ENCODE data around the gene ALDH9A1.
"Not testable (repeated sequence)": the region's sequence is repeated elsewhere in the genome, so short reads cannot be mapped to it uniquely, and the experiment has no call there.

The ALDH9A1 gene

DNA sequence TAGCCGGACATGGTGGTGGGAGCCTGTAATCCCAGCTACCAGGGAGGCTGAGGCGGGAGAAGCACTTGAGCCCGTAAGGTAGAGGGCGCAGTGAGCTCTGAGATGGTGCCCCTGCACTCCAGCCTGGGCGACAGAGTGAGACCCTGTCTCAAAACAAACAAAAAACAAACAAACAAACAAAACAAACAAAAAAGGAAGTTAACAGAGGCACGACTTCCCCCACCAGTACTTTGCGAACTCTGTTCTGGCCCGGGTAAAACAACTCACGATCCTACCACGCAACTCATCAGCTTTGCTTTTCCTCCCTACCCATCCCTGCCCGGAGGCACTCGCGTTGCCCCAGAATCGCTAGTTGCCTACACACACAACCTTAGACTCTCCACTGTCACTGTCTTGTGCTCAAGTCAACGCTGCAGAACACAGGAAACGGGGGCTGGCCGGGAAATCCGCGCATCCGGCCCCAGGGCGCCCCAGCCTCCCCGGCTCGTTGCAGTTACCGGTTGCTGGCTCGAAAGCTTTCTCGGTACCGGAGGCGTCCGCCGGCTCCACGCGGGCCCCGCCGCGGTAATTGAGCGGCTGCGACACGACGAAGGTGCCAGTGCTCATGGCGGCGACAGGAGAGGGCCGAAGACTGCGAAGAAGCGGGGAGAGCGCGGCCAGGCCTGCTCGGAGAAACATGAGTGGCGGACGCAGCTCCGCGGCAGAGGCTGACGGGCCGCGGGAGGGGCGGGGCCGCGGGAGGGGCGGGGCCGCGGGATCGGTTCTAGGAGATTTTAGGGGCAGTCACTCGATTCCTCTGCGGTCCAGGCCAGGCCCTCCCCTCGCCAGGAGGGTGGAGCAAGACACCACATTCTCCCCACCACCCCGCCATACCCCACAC is at the start of gene ALDH9A1:
ALDH9A1 (minus strand) TSS at position 682 of the 880 bp plus-strand sequence; CDS start at position 678, 4 bp downstream.
- peak; percentile 66 to 83 for DNase-seq

DNA sequence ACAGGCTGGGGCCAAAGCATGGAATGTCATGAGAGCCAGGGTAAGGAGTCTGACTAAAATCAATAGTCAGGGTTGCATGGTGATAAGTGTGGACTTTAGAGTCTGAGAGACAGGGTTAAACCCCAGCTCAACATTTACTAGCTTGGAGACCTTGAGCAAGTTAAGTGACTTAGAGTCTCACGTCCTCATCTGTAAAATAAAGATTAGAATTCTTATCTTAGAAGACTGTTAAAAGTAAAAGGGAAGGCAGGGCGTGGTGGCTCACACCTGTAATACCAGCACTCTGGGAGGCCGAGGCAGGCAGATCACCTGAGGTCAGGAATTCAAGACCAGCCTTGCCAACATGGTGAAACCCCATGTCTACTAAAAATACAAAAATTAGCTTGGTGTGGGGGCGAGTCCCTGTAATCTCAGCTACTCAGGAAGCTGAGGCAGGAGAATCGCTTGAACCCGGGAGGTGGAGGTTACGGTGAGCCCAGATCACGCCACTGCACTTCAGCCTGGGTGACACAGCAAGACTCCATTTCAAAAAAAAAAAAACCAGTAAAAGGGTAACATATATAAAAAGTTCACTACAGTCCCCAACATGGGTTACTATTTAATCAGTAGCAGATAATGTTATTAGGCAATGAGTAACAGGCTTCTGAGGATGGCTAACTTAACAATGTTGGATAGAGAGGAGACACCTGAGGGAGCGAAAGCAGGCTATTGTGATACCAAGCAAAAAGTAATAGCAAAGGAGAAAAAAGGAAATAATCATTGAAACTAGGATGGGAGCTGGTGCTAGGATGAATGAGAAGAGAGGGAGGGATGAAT is 49.5 kb upstream of the ALDH9A1 start:
- DNase-seq = no peak

DNA sequence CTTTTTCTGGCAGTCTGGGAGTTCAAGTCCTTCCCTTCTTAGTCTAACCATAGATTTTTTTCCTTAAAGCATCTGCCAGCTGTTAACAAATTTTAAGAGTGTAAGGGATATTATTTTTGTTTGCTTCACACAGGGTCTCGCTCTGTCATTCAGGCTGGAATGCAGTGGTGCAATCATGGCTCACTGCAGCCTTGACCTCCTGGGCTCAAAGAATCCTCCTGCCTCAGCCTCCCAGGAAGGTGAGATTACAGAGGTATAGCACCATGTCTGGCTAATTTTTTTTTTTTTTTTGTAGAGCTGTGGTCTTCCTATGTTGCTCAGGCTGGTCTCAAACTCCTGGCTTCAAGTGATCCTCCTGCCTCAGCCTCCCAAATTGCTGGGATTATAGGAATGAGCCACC is 46.6 kb upstream of the ALDH9A1 start:
- not testable (repeated sequence) for DNase-seq

DNA sequence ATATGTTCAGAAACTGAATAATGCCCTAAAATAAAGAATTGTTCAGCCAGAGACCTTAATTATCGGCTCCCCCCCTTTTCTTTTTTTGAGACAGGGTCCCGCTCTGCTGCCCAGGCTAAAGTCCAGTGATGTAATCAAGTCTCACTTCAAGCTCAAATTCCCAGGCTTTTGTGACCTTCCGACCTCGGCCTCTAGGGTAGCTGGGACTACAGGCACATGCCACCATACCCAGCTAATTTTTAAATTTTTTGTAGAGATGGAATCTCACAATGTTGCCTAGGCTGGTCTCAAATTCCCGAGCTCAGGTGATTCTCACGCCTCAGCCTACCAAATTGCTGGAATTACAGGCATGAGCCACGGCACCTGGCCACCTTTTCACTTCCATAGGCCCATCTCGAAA is 43.8 kb upstream of the ALDH9A1 start:
- no peak for DNase-seq

DNA sequence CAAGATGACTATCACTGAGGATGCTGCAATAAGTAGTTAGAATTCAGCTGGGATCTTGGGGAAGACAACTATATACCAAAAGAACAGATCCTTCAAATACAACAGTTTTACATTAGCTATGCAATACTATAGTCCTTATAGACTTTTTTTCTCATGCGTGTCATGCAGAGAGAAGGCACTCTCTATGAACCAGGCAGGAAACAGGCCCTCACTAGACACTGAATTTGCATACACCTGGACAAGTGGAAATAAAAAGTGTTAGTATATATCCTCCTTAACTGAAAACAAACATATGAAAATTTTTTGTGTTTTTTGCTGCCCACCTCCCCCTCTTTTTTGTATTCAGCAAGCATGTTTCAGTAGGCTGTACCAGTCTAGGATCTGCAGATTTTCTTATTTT is 40.4 kb upstream of the ALDH9A1 start:
- no peak for DNase-seq

DNA sequence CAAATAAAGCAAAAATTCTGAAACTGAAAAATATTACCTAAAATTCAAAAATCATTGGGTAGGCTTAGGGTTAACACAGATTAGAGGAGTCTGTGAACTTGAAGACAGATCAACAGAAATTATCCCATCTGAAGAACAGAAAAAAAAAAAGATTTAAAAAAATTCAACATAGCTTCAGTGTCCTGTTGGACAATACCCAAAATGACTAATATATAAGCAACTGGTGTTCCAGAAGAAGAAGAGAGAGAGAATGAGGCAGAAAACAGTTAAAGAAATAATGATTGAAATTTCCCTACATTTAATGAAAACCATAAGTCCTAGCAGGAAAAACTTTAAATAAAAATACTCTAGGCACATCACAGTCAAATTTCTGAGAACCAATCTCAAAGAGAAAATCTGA is 38.8 kb upstream of the ALDH9A1 start:
- DNase-seq = no peak

- no peak for DNase-seq
These were observed 36.5 kb upstream of the ALDH9A1 start for GRCh38 chr1:165734906-165735305.

- no peak for DNase-seq
These were observed 28.5 kb upstream of the ALDH9A1 start for GRCh38 chr1:165726841-165727240.

DNA sequence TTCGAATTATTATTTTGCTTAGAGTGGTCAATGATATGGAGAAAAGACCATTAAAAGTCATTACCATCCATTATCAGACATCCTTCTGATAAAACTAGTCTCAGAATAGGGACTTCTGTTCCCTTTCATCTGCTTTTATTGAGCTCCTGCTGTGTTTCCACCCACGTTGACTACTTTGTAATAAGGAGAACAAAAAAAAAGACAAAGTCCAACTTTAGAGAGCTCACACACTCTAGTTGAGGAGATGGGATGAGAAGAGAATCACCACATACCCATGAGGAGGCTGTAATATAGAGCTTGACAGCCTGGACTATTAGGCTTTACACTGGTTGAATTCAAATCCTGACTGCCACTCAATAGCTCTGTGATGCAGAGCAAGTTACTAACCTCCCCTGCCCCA is 27.8 kb upstream of the ALDH9A1 start:
- no peak for DNase-seq

DNA sequence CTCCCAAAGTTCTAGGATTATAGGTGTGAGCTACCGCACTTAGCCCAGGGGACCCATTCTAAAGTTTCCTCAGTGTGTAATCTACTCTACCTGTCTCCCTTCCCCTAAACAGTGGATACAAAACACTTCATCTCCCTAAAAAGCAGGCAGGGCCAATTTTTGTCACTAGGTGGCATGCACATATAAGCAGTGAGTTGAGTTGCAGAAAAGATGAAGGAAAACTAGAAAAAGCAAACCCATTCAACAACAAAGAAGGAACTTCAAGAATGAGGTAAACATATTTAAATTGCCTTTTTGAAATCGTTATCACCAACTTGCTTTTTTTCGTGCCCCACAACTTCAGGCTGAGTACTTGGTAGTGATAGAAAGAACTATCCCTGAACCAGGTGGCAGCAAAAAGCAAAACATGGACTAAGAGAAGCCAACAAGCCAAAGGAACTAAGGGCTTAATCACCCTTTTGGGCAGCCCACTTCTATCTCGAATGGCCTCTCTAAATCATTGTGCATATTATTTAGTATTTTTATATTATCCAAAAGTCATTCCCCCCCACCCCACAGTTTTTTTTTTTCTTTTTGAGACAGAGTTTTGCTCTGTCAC is 19.7 kb upstream of the ALDH9A1 start:
- DNase-seq = peak in 1 of 2 experiments; percentile 40

- not testable (repeated sequence) for DNase-seq
These were observed 18.1 kb upstream of the ALDH9A1 start for GRCh38 chr1:165716265-165717051.

- no peak for DNase-seq
These were observed 14.4 kb upstream of the ALDH9A1 start for GRCh38 chr1:165712764-165713163.

- DNase-seq = no peak
These were observed 9.8 kb upstream of the ALDH9A1 start for GRCh38 chr1:165707984-165708706.

GRCh38 chr1:165703648-165704047 is 5.3 kb upstream of the ALDH9A1 start:
- no peak for DNase-seq

GRCh38 chr1:165701922-165702321 is 3.6 kb upstream of the ALDH9A1 start:
- DNase-seq = not testable (repeated sequence)

DNA sequence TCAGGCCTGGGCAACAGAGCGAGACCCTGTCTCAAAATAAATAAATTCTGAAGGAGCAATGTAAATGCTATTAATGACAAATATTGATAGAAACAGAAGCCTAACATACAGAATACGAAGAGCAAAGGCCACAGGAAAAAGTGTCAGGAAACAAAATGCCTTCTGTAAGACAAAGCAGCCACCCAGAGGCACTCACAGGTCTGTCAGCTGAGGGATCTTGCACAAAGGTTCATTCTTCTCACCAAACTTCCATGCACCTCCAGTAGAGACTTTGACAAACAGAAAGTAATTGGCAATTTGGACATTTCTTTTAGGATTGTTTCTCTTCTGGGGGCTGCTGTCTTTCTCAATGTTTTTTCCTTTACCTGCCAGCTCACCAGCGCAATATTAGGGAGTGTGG is 1.2 kb upstream of the ALDH9A1 start:
- no peak for DNase-seq

GRCh38 chr1:165698761-165699052 is 345 bp upstream of the ALDH9A1 start:
- peak in 1 of 2 experiments; percentile 41 for DNase-seq

DNA sequence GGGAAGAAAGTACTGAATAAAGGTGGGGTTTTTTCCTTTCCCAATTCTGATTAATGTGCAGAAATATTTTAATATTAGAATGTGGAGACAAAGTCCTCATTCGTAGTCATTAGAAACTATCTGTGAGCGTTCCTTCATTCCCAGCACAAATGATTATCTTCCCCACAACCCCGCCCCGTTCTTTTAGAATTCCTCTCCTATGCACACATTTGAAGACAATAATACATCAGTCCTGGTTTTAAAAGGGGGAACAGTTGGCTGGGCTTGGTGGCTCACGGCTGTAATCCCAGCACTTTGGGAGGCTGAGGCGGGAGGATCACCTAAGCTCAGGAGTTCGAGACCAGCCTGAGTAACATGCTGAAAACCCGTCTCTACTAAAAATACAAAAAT is 876 bp downstream of the ALDH9A1 start:
- no peak for DNase-seq

DNA sequence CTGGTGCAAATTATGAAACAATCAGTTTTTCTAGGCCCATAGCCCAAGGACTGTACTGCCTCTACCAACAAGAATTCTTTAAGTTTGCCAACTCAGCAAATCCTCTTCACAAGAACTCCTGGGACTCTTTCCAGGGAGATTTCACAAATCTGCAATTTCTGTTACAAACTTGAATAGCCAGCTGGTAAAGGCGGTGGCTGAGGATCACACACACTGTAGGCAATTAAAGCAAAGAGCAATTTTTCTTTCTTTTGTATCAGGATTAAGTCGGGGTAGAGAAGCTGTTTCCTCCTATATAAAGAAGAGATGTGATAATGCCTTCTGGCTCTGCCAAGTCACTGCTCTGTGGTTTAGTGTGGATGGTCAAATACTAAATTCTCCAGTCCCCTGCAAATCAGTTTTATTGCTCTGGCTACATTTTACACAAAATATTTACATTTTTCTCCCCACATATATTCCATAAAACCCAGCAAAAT is 1.7 kb downstream of the ALDH9A1 start:
- no peak for DNase-seq

GRCh38 chr1:165695031-165695430 is 3.3 kb downstream of the ALDH9A1 start:
- no peak for DNase-seq

DNA sequence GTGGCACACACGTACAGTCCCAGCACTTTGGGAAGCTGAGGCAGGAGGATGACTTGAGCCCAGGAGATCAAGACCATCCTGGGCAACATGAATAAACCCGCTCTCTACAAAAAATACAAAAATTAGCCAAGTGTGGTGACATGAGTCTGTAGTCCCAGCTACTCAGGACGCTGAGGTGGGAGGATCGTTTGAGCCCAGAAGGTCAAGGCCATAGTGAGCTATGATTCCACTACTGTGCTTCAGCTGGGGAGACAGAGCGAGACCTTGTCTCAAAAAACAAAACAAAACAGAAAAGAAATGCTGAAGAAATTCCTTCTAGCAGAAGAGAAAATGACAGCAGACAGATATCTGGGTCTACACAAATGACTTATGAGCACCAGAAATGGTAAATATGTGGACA is 10.3 kb downstream of the ALDH9A1 start:
- DNase-seq = no peak

GRCh38 chr1:165686971-165687433 is 11.4 kb downstream of the ALDH9A1 start:
- no peak for DNase-seq
